ENCODE data around the gene ATP5F1D.
"Not testable (repeated sequence)": the region's sequence is repeated elsewhere in the genome, so short reads cannot be mapped to it uniquely, and the experiment has no call there.

ATP5F1D gene

DNA sequence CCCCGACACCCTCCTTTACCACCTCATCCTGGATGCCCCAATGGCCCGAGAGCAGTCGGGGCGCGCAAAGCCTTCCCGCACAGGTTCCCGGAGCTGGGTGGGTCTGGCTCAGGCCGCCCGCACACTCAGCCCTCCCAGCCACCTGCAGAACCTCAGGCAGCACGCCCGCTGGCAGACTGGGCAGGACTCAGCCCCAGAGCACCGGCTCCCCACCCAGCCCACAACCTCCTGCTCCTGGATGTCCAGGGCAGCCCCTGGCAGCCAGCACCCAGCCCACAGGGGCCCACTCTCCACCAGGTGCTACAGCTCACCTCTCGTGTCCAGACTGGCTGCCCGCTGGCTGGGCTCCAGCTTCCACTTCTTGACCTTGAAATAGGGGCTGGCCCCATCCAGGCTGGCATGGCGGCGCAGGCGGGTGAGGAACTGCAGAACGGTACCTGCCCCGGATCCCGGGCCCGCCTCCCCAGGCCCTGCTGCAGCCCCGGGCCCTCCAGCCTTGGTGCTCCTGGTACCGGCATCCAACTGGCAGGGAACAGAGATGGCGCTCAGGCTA, 8.4 kb upstream of the ATP5F1D start:
- no peak for DNase-seq

DNA sequence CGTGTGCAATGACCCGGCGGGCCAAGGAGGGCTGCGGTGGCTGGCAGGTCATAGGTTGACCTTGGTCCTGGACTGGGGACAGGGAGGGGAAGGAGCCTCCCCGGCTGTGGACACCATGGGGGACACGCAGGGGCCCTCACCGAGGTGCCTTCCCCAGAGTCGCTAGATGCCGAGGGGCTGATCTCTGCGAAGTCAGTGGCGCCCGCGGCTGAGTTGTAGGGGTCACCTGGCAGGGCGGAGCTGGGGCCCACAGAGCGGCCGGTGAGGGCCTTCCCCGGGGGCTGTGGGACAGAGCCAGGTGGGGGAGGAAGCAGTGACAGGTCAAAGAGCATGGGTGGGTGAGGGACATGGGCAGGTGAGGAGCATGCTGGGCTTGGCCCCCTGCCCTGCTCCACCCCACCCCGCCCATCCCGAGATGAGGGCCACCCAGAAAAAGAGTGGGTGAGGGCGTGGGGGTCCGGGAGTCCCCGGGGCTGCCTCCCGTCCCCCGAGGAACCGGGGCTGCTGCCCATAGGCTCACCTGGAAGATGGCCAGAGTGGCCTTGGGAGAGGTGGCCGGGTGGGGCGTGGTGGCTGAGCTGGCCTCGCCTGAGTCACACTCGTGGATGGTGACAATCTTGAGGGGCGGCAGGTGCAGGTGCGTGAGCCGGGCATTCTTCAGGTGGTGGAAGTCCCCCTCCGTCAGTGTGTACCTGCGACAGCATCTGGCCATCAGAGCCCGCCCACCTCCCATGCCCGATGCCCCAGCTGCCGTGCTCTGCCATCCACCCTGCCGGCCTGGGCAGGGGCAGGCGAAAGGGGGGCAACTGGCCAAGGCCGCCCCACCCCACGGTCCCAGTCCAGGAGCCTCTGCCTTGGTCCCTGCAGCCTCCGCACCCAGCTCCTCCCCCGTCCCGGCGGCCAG, 7.2 kb upstream of the ATP5F1D start:
- no peak for DNase-seq

- DNase-seq = no peak
Measured at GRCh38 chr19:1234955-1235380, 6.6 kb upstream of the ATP5F1D start.

- DNase-seq = no peak
Measured at GRCh38 chr19:1235625-1236538, 5.7 kb upstream of the ATP5F1D start.

DNA sequence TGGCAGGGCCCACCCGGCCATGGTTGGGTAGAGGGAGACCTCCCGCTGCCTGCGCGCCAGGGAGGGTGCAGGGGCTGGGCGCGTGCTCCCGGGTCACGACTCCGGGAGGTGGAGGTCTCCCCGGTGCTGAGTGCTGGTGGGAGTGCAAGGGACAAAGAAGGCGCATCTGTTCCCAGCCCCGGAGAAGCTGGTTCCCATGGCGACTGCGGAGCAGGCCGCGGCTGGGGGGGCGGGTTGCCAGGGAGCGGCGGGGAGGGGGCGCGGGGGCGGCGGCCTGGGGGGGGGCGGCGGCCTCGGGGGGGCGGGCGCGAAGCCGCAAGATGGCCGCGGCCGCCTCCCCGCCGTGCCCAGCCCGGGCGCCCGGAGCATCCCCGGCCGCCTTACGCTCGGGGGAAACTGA, 5.0 kb upstream of the ATP5F1D start:
- DNase-seq = no peak

- DNase-seq = no peak
Measured at GRCh38 chr19:1237027-1237659, 4.4 kb upstream of the ATP5F1D start.

- no peak for DNase-seq
Measured at GRCh38 chr19:1237754-1238368, 3.7 kb upstream of the ATP5F1D start, which contains the start of gene CBARP. Gene CBARP (minus strand): TSS chr19:1238005. CDS start chr19:1236100, 1,905 bp downstream.

DNA sequence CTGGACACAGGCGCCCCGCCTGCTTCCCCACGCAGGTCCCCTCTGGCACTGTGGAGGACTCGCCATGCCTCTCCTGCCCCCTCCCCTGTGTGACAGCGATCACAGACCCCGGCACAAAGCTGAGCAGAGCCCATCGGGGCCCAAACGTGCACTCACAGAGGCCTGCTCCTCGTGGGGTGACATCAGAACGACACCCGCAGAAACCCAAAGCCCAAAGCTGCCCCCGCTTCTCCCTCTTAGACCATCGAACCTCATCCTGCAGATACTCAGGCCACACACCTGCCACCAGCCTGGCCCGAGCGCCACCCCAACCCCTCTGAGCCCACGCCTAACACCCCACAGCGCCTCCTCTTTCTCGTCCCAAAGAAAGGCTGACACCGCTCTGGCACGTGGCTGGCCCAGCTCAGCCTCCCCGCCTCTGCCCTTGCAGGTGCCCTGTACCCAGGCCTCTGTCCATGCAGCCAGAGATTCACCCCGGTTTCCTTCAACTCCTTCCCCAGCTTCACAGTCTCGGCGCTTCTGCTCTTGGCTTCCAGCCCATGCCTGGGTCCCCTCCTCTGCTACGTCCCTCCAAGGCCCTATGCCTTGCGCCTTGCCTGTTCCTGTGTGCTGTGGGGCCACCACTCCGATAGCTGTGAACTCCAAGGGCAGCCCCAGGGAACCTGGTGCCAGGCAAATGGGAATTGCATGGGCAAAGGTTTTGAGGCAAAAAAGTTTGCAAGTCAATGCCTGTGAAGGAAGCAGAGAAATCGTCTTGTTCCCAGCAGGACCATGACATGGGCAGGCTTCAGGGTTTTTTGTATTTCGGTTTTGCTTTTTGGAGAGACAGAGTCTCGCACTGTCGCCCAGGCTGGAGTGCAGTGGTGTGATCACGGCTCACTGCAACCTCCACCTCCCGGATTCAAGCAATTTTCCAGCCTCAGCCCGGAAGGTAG, 2.9 kb upstream of the ATP5F1D start:
- no peak for DNase-seq

GRCh38 chr19:1239420-1239795, 2.1 kb upstream of the ATP5F1D start:
- DNase-seq = no peak

- DNase-seq = peak; percentile 97
Measured at GRCh38 chr19:1239796-1240737, 1.5 kb upstream of the ATP5F1D start.

GRCh38 chr19:1240925-1241324, 626 bp upstream of the ATP5F1D start:
- no peak for DNase-seq

DNA sequence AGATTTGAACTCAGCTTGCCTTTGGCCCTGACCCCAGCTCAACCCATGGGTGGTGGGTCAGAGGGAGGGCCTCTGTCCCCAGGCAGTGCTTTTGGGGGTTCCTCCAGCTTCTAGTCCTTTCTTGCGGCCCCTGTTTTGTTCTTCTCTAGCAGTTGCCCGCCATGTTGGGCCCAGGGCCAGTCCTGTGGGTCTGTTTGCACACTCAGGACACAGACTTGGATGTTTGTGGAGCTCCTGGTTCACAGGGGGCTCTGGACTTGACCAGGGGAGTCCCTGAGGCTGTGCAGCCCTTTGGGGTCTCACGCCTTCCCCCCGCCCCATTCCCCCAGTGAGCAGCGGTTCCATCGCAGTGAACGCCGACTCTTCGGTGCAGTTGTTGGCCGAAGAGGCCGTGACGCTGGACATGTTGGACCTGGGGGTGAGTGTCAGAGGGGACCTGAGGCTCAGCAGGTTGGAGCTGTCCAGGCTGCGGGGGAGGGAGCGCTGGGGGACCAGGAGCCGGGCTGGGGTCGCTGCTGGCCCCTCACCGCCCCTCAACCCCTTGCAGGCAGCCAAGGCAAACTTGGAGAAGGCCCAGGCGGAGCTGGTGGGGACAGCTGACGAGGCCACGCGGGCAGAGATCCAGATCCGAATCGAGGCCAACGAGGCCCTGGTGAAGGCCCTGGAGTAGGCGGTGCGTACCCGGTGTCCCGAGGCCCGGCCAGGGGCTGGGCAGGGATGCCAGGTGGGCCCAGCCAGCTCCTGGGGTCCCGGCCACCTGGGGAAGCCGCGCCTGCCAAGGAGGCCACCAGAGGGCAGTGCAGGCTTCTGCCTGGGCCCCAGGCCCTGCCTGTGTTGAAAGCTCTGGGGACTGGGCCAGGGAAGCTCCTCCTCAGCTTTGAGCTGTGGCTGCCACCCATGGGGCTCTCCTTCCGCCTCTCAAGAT, 2.5 kb downstream of the ATP5F1D start:
- peak; percentile 58 for DNase-seq

DNA sequence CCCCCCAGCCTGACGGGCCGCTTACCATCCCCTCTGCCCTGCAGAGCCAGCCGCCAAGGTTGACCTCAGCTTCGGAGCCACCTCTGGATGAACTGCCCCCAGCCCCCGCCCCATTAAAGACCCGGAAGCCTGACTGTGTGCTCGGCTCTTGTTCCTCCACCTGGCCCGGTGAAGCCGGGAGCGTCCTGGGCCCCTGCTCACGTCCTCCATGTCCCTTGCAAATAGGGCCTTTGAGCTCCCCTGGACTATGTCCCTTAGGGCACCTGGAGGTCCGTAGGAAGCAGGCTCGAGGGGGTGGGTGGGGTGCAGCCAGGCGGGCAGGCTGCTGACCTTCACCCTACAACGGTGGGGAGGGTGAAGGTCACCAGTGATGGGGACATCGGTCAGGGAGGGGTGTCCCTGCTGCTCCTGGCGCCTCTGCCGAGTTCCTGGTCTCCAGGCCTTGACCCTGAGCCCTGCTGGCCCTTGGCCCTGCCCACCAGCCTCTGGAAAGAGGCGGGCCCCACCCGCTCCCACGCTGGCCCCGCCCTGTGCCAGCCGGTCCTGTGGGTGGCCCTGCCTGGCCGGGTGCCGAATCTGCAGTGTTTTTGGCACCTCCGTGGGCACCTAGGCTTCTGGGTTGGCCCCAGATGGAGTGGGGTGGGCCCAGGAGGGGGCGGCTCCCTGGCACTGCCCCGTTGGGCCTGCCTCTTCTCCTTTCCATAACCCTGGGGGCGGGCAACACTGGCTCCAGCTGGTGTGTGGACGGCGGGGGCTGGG, 3.3 kb downstream of the ATP5F1D start:
- no peak for DNase-seq

- DNase-seq = no peak
Measured at GRCh38 chr19:1245494-1246264, 4.1 kb downstream of the ATP5F1D start.

DNA sequence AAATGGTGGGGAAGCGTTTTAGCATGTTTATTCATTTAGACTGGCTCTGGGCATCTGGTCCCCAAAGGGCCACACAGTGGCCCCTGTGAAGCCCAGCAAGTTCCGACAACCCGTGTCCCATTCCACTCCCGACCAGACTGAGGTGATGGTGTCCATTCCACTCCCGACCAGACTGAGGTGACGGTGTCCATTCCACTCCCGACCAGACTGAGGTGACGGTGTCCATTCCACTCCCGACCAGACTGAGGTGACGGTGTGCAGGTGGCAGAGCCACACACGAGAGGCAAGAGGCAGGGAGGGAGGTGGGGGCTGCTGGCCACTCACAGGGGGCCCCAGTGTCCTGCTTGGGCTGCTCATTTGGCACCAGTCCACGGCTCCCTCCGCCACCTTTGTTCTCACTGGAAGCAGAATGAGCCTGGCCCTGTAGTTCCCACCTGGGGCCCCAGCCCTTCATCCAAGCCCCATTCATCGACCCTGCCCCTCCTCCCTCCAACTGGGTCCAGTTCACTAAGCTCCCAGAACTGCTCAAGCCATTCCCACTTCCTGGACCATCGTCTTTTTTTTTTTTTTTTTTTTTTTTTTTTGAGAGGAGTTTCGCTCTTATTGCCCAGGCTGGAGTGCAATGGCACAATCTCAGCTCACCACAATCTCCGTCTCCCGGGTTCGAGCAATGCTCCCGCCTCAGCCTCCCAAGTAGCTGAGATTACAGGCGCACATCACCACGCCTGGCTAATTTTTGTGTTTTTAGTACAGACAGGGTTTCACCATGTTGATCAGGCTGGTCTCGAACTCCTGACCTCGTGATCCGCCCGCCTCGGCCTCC, 4.9 kb downstream of the ATP5F1D start:
- not testable (repeated sequence) for DNase-seq

DNA sequence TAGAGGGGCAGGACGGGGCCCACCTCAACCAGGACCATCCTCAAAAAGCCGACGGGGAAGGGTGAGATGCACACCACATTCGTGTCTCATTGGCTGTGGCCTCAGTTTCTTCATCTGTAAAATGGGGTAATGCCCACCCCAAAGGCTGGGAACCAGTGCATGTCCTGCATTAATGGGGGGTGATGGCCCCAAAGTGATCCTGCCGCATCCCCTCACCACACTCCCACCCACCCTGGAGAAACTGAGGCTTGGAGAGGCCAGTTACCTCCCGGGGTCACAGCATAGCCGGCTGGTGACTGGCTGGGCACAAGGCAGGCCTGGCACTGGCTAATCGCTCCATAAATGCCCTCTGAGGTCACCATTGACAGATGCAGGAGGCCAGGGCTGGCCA, 6.2 kb downstream of the ATP5F1D start:
- no peak for DNase-seq

Measured in activated gamma-delta T cell (primary cell).